Suppressor macrophage treated with lipopolysaccharide for 4 hours (primary cell): ENCODE measurements around the gene MDGA2.

ENCODE experiments used
- DNase-seq: peaks from one replicate; pipeline ENCODE4 v3.0.0-alpha.2; 2020

The MDGA2 gene

GRCh38 chr14:47471075-47471474 is 204.3 kb downstream of the MDGA2 start:
- DNase-seq: no peak

DNA sequence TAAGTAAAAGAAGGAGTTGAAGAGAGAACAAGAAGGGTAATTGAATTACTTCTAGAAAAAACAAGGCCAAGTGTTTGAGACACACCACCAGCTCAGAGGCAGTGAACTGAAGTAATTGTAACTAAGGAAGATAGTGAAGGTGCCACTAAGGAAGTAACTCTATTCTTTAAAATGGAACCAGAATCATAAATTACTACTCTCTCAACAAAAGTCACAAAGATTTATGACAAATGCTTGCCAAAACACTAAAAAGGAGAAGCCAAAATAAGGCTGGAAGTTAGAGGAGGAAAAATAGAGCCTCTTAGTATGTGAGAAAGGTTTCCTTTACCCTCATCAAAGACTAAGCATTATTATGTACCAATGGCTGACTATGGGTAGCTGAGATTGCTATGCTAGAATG is 208.5 kb downstream of the MDGA2 start:
- DNase-seq: no peak

DNA sequence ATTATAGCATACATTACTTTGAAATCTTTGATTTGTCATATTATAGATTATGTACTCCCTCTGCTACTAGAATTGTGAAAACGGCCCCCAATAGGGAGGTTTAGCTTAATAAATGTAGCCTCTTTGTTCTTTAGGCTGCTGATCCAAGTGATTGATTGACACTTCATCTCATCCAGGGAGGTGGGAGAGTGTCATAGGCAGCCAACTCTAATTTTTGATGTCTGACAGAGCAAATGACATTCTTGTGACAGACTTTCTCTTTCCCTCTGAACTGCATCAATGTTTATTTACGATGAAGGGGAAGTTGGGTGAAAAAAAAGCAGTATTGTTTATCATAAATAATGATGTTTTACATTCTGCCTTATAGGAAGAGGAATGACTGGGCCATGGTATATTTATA is 221.4 kb downstream of the MDGA2 start:
- DNase-seq: no peak

GRCh38 chr14:47447076-47447475 is 228.3 kb downstream of the MDGA2 start:
- no peak for DNase-seq

DNA sequence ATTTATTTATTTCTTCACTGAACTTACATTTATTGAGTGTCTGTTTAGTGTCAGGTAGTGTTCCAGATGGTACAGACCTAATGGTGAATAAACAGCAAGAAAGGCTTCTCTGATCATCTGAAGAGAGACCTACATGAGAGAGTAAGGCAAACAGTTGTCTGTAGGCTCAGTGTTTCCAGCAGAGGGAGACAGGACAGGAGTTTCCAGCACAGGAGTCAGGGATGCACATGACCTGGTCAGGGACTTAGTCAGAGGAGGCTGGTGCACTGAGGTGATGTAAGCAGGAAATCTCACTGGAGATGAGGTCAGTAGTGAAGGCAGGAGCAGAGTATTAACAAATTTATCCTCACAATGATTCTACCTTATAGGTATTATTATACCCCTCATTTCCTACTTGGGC is 233.2 kb downstream of the MDGA2 start:
- DNase-seq: peak; percentile 0

DNA sequence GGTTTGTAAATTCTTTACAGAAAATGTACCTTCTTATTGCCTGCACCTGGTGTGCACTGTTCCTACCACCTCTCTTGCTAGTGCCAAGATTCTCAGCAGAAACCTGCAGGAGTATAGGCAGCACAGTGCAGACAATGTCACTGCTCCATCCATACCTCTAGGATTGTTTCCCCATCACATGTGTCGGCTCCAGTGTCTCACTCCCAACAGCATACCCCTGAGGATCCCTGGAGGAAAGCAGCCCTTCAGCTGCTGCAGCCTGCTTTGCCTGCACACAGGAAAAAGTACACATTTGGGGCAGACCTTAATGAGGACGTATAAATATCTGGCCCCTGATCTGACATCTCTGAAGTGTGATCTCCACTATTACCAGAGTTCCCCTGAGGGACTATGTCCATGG is 235.5 kb downstream of the MDGA2 start:
- no peak for DNase-seq

DNA sequence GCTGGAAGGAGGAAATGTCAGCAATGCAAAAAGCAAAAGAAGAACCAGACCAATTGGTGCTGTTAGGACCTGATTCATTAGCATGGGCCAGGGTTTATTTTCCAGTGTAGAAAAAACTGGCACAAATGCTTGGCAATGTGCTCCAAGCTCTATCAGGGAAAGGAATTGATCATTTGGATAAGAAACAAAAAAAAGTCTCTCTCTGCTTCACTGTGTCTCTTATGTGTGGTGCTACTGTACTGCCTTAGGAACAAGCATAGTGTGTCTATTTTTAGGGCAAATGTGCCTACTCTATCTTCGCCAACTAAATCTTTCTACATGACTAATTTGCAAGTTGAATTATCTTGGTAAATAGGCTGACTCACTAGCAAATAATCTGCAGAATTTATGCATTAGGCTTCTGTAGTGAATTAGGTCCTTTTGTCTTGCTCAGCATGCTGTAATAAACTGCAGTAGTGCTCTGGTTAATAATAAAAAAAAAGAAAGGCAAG is 236.7 kb downstream of the MDGA2 start:
- DNase-seq: no peak

- DNase-seq: no peak
These were observed 240.0 kb downstream of the MDGA2 start for GRCh38 chr14:47435331-47435965.

DNA sequence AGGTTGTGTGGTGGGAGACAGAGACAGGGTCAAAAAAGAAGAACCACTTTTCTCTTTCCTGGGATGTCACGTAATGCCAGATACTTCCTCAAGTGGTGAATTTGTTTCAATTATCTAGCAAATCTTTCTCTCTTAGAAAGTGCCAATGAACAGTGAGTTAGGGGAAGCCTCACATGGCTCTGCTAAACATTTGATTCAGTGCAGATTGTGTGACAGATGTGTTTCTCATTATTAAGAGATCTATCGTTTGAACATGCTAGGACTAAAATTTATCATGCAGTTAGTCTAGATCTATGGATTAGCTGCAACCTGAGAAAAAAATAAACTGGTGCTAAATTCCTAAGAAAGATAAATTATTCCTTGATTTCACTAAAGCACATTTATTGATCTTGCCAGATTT is 247.8 kb downstream of the MDGA2 start:
- no peak for DNase-seq

DNA sequence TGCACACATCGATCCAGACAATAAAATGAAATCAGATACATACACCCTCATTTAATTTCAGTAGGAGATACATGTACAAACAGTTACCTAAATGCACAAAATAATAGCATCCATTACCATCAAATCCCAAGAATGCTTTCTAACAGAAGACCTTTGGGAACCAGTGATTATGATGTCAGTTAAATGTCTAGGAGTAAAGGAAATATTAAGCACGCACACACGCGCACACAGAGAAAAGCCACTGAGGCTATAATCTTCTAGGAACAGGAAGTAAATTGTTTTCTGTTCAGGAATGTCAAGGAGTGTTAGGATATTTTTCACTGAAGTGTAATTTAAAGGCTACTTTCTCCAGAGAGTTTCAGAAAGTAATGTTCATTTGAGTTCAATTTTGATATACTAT is 250.1 kb downstream of the MDGA2 start:
- DNase-seq: no peak

DNA sequence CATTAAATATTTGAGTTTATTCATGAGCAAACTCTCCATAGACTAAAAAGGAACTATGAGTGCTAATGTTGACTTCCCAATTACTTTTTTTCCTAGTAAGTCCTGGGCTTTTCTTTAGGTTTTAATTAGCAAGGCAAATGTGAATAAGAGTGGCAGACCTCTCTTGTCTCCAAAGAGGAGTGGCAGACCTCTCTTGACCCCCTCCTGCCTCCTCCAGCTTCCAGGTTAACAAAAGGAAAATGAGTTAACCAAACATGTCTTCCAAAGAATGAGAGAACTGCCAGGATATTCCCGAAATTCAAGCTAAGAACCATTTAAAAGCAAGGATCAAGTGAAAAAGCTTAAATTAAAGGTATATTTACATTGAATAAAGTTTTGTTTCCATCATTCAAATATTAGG is 253.2 kb downstream of the MDGA2 start:
- DNase-seq: no peak

- DNase-seq: no peak
These were observed 263.9 kb downstream of the MDGA2 start for GRCh38 chr14:47411523-47411922.

DNA sequence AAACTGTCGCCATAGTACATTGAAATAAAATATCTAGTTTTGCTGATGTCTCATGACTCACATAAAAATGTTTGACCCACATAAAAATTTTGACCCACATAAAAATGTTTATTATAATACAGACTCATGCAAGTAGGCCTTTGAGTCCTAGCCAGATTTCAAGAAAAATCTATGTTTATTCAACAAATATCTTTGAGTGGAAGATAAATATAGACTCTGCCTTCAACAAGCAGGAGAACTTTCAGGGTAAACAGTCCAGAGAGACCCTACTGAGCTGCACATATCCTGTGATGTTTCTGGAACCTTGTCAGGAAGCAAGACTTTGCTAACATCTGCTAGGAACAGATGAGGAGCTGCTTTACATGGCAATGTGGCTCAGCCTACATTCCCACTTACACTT is 283.1 kb downstream of the MDGA2 start:
- no peak for DNase-seq

- DNase-seq: no peak
These were observed 284.4 kb downstream of the MDGA2 start for GRCh38 chr14:47390831-47391504.

GRCh38 chr14:47389535-47389934 is 285.9 kb downstream of the MDGA2 start:
- DNase-seq: no peak

DNA sequence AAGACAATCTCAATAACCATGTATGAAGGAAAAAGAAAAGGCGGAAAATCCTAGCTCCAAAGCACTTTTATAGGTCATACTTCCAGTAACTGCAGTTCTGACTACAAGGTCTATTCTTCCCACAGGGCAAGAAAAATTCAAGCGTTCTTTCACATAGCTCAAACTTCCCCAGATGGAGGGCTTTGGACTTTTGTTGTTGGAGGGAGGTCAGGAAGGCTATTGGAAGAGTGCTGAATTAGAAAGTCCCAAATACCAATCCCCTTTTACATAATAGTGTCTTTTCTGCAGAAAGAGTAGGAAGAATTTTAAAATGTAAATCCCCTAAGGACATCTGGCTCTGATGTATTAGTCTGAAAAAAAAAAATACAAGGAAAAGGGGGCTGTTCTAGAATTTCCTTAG is 309.4 kb downstream of the MDGA2 start:
- DNase-seq: no peak

DNA sequence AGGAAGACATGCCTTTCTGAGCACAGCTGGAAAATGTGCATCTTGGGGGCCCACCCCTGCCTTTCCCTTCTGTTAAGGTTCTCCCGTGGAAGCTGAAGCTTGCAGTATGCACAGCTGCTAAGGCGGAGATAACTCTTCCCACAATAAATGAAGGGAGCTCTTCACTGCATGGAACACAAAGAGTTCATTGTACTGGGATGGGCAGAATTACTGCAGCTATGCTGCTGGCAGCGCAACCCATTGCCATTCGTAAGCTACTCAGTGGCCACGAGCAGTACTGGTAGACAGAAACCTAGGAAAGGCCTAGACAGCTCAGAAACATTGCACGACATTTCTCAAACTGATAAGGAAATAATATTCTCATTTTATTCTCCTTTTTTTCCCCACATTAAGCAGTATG is 310.2 kb downstream of the MDGA2 start:
- no peak for DNase-seq

- DNase-seq: no peak
These were observed 322.2 kb downstream of the MDGA2 start for GRCh38 chr14:47353186-47353585.

GRCh38 chr14:47346849-47347248 is 328.6 kb downstream of the MDGA2 start:
- DNase-seq: peak; percentile 6

GRCh38 chr14:47345016-47345415 is 330.4 kb downstream of the MDGA2 start:
- DNase-seq: no peak

- no peak for DNase-seq
These were observed 342.5 kb downstream of the MDGA2 start for GRCh38 chr14:47332939-47333338.

- DNase-seq: no peak
These were observed 343.3 kb downstream of the MDGA2 start for GRCh38 chr14:47332106-47332505.

DNA sequence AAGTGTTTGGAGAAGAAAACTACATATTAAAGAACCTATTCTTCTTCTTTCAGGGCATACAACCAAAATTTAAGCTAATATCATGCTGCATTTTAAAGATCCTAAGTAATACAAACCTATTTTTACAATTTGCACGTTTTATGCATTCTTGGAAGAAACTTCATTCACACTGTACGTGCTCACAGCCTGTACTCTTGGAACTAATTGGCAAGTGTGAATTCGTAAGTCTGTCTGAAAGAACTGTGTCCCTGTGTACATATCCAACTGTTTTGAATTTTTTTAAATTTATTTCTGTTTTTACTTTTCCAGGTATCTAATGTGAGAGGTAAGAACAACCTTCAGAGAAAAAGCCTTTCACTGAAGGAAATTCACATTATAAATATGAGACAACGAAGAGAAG is 347.0 kb downstream of the MDGA2 start:
- no peak for DNase-seq

DNA sequence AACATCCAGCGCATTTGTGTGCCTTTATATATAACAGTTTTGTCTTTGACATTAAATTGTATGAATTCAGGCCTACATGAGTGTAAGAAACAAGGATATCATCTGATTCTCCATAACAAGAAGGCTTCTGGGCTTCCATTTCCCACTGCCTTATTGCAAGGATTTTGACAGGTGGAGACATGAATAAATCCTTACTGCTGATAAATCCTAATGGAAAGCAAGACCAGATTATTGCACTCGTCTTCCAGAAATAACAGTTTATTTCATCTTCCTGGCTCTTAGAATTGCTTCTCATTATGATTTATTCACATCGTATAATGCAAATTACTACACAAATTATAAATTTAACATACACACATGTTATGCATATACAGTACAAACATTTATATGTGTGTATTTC is 348.1 kb downstream of the MDGA2 start:
- no peak for DNase-seq

- DNase-seq: no peak
These were observed 352.7 kb downstream of the MDGA2 start for GRCh38 chr14:47322751-47323150.
